ENCODE data around the gene GRK5. TPM values are rescaled to one million over a fixed set of nuclear protein-coding genes. Genes with fewer than 3 reads are reported as not detected.
"Not testable (repeated sequence)": the region's sequence is repeated elsewhere in the genome, so short reads cannot be mapped to it uniquely, and the experiment has no call there.

Gene GRK5
- total and polyA plus RNA-seq, 5 donors: 31.3 to 89.9 (median 57.6) TPM

GRCh38 chr10:119177708-119178371 is 29.5 kb upstream of the GRK5 start:
- 25% methylated on average over 21 of the region's 21 CpGs for WGBS
- peak in 1 of 2 donors; percentile 6 for ATAC-seq
- no peak for DNase-seq
- intact Hi-C loops (cut with DNase I): no loop called here
- Histone ChIP-seq H3K27me3 (ENCODE audit: control insufficient read depth, insufficient read depth) (no peaks in the 10 kb centered on the region), H3K9me3 (ENCODE audit: control insufficient read depth, low read length) (no peaks in the 10 kb centered on the region), H3K4me3 (ENCODE audit: low read length) (peak overlapping the region; percentile 67), H3K27ac (ENCODE audit: low read length) (peak overlapping the region; percentile 83), H3K4me1 (ENCODE audit: control insufficient read depth, insufficient read depth, low read length) (no peaks in the 10 kb centered on the region)

DNA sequence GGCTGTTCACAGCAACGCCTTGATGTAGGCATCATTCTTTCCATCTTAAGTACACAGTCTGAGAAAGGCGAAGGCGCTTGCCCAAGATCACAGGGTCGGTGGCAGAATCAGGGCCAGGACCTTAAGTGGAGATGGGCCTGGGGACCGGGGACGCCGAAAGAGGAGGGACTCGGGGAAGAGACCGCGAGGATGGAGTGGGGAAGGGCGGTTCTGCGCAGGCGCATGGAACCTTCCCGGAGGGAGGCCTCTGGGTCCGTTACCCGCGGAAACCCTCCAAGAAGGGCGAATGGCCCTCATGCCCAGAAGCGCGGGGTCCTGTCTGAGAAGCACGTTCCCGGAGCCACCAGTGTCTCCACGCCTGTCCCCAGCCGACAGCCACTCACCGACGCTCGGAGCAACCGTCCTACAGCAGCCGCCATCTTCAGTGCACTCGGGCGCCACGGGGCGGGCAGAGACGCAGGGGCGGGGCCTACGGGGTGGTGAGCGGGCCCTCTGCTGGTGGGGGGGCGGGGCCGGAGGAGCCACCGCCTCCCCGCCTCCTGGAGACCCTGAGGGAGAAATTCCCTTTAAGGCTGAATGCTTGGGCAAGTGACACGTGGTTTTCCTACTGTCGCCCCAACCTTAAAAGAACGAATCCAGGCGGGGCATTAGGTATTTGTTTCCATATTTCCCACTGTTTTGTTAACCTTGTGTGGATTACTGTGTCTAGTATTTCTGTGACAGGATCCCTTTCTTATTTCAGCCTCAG is 28.8 kb upstream of the GRK5 start, which contains the start of gene PRDX3:
Gene PRDX3 (minus strand): TSS at position 441 of the 748 bp plus-strand sequence. CDS start 22 bp downstream, at position 419.
- under 1% methylated on average over 45 of the region's 45 CpGs for WGBS
- ATAC-seq (peak; percentile 99 to 100), DNase-seq (peak; percentile 95 to 99 (median 98))
- Histone ChIP-seq H3K4me1 (ENCODE audit: control insufficient read depth, insufficient read depth, low read length) (no peaks in the 10 kb centered on the region), H3K9me3 (ENCODE audit: control insufficient read depth, low read length) (no peaks in the 10 kb centered on the region), H3K27ac (ENCODE audit: low read length) (peak within 1 kb of the TSS; percentile 83), H3K4me3 (ENCODE audit: low read length) (peak within 1 kb of the TSS; percentile 67), H3K27me3 (ENCODE audit: control insufficient read depth, insufficient read depth) (no peaks in the 10 kb centered on the region)
- intact Hi-C loops (cut with DNase I): no loop called here

DNA sequence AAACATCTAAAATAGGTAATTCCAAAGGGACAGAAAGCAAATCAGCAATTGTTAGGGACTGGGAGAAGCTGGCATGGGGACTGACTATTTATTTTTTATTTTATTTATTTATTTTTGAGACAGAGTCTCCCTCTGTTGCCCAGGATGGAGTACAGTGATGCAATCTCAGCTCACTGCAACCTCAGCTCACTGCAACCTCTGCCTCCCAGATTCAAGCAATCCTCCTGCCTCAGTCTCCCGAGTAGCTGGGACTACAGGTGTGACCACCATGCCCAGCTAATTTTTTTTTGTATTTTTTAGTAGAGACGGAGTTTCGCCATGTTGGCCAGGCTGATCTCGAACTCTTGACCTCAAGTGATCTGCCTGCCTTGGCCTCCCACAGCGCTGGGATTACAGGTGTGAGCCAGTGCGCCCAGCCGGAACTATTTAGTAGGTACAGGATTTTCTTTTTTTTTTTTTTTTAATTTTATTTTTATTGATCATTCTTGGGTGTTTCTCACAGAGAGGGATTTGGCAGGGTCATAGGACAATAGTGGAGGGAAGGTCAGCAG is 26.4 kb upstream of the GRK5 start:
- H3K4me1 ChIP-seq (ENCODE audit: control insufficient read depth, insufficient read depth, low read length); H3K27ac ChIP-seq (ENCODE audit: low read length); ATAC-seq; H3K27me3 ChIP-seq (ENCODE audit: control insufficient read depth, insufficient read depth); H3K4me3 ChIP-seq (ENCODE audit: low read length); DNase-seq; H3K9me3 ChIP-seq (ENCODE audit: control insufficient read depth, low read length); intact Hi-C loops (cut with DNase I): not testable (repeated sequence)
- 96% methylated on average over 7 of the region's 7 CpGs for WGBS

- intact Hi-C loops (cut with DNase I): no loop called here
- ATAC-seq (no peak), DNase-seq (no peak)
- Histone ChIP-seq H3K9me3 (ENCODE audit: control insufficient read depth, low read length) (no peaks in the 10 kb centered on the region), H3K27me3 (ENCODE audit: control insufficient read depth, insufficient read depth) (no peaks in the 10 kb centered on the region), H3K4me1 (ENCODE audit: control insufficient read depth, insufficient read depth, low read length) (no peaks in the 10 kb centered on the region), H3K27ac (ENCODE audit: low read length) (no peak overlapping the region), H3K4me3 (ENCODE audit: low read length) (no peak overlapping the region)
- 78% methylated on average over 9 of the region's 9 CpGs for WGBS
Observed at GRCh38 chr10:119183664-119184412, 23.5 kb upstream of the GRK5 start.

GRCh38 chr10:119189811-119190282 is 17.5 kb upstream of the GRK5 start:
- Histone ChIP-seq H3K27ac (ENCODE audit: low read length) (no peak overlapping the region), H3K9me3 (ENCODE audit: control insufficient read depth, low read length) (no peaks in the 10 kb centered on the region), H3K4me3 (ENCODE audit: low read length) (no peak overlapping the region), H3K27me3 (ENCODE audit: control insufficient read depth, insufficient read depth) (no peaks in the 10 kb centered on the region), H3K4me1 (ENCODE audit: control insufficient read depth, insufficient read depth, low read length) (no peaks in the 10 kb centered on the region)
- ATAC-seq (no peak), DNase-seq (peak in 1 of 3 donors; percentile 7)
- 54% methylated on average over 3 of the region's 3 CpGs for WGBS
- intact Hi-C loops (cut with DNase I): no loop called here

GRCh38 chr10:119190353-119190752 is 17.0 kb upstream of the GRK5 start:
- WGBS: 96% methylated on average over 4 of the region's 4 CpGs
- ATAC-seq (peak in 1 of 2 donors; percentile 46), DNase-seq (no peak)
- no peaks in the 10 kb centered on the region for H3K9me3 ChIP-seq (ENCODE audit: control insufficient read depth, low read length)
- intact Hi-C loops (cut with DNase I): no loop called here
- H3K27ac ChIP-seq (ENCODE audit: low read length): no peak overlapping the region
- no peaks in the 10 kb centered on the region for H3K27me3 ChIP-seq (ENCODE audit: control insufficient read depth, insufficient read depth)
- no peaks in the 10 kb centered on the region for H3K4me1 ChIP-seq (ENCODE audit: control insufficient read depth, insufficient read depth, low read length)
- H3K4me3 ChIP-seq (ENCODE audit: low read length): no peak overlapping the region

GRCh38 chr10:119190954-119191785 is 16.2 kb upstream of the GRK5 start:
- 46% methylated on average over 5 of the region's 5 CpGs for whole genome bisulfite sequencing
- no peak overlapping the region for H3K4me3 ChIP-seq (ENCODE audit: low read length)
- DNase-seq: no peak

DNA sequence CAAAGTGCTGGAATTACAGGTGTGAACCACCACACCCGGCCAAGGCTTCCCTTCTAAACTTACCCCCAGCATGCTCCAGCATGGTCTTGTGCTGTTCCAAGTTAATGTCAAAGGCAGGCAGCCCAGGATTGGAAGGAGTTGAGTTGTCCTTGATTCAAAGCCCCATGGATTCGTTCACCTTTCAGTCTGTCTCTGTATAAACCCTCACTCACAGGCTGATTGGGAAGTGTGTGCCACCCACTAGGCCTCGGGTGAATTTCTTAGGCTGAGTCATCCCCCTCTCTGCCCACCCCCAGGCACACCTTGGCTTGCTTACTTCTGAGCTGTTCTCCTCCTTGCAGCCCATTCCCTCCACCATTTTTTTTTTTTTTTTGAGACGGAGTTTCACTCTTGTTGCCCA is 15.5 kb upstream of the GRK5 start:
- no peak for DNase-seq
- no peaks in the 10 kb centered on the region for H3K9me3 ChIP-seq (ENCODE audit: control insufficient read depth, low read length)
- H3K4me1 ChIP-seq (ENCODE audit: control insufficient read depth, insufficient read depth, low read length): no peaks in the 10 kb centered on the region
- 88% methylated on average over 4 of the region's 4 CpGs for WGBS
- no peaks in the 10 kb centered on the region for H3K27me3 ChIP-seq (ENCODE audit: control insufficient read depth, insufficient read depth)
- H3K4me3 ChIP-seq (ENCODE audit: low read length): no peak overlapping the region
- intact Hi-C loops (cut with DNase I): no loop called here
- no peak for ATAC-seq
- no peak overlapping the region for H3K27ac ChIP-seq (ENCODE audit: low read length)

More at GRCh38 chr10:119190954-119191785, 16.2 kb upstream of the GRK5 start:
- Histone ChIP-seq H3K9me3 (ENCODE audit: control insufficient read depth, low read length) (no peaks in the 10 kb centered on the region), H3K27ac (ENCODE audit: low read length) (no peak overlapping the region), H3K27me3 (ENCODE audit: control insufficient read depth, insufficient read depth) (no peaks in the 10 kb centered on the region), H3K4me1 (ENCODE audit: control insufficient read depth, insufficient read depth, low read length) (no peaks in the 10 kb centered on the region)
- no peak for ATAC-seq
- intact Hi-C loops (cut with DNase I): no loop called here

DNA sequence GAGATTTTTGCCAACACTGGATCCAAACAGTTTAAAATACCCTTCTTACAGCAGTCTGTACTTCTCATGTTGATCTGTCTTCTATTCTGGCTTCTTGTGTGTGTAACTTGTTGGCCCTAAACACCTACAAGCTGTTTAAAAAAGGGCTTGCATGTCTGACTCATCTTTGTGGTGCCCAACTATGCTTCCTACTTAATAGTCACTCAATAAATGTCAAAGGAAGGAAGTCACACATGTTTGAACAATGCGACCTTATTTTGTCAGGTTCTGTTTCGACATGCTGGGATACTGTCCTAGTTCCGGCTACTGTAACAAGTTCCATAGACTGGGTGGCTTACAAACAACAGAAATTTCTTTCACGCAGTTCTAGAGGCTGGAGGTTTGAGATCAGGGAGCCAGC is 9.4 kb upstream of the GRK5 start:
- Histone ChIP-seq H3K4me1 (ENCODE audit: control insufficient read depth, insufficient read depth, low read length) (no peaks in the 10 kb centered on the region), H3K4me3 (ENCODE audit: low read length) (no peak overlapping the region), H3K27ac (ENCODE audit: low read length) (no peak overlapping the region), H3K9me3 (ENCODE audit: control insufficient read depth, low read length) (no peaks in the 10 kb centered on the region), H3K27me3 (ENCODE audit: control insufficient read depth, insufficient read depth) (no peaks in the 10 kb centered on the region)
- 66% methylated on average over 4 of the region's 4 CpGs for WGBS
- ATAC-seq (no peak), DNase-seq (no peak)
- intact Hi-C loops (cut with DNase I): loop anchor here in 3 of 4 donors (2.0 to 5.0 kb wide), 3 partner anchors 221 to 249 kb away; no protein-coding TSS in a partner anchor

DNA sequence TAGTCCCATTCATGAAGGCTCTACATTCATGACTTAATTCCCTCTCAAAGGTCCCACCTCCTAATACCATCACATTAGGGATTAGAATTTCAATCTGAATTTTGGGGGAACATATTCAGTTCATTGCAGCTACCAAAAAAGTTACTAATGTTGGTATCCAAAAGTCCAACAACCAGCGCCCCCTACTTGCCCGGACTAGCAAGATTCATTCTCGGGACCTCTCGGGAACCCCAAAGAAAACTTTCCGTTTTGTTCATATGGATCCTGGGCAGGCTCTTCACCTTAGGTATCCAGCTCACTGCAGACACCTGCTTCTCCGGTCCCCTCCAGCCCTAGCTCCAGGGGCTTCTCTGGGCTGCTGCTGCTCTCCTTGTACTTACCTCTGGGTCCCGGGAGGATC is 8.9 kb upstream of the GRK5 start:
- WGBS: 46% methylated on average over 7 of the region's 7 CpGs
- Histone ChIP-seq H3K9me3 (ENCODE audit: control insufficient read depth, low read length) (no peaks in the 10 kb centered on the region), H3K27ac (ENCODE audit: low read length) (no peak overlapping the region), H3K4me3 (ENCODE audit: low read length) (no peak overlapping the region), H3K27me3 (ENCODE audit: control insufficient read depth, insufficient read depth) (no peaks in the 10 kb centered on the region), H3K4me1 (ENCODE audit: control insufficient read depth, insufficient read depth, low read length) (no peaks in the 10 kb centered on the region)
- no peak for ATAC-seq
- intact Hi-C loops (cut with DNase I): loop anchor here in 3 of 4 donors (2.0 to 5.0 kb wide), 3 partner anchors 220 to 249 kb away; no protein-coding TSS in a partner anchor
- DNase-seq: peak in 1 of 3 donors; percentile 53
